NCI-H460 (cell line): ENCODE measurements around the gene TICAM1. TPM values are rescaled to one million over a fixed set of nuclear protein-coding genes. Genes with fewer than 3 reads are reported as not detected.
A peak's percentile ranks its signal among the peaks of the same experiment; 100 is the strongest.
"Not testable (repeated sequence)": the region's sequence is repeated elsewhere in the genome, so short reads cannot be mapped to it uniquely, and the experiment has no call there.

ENCODE experiments used
- DNase-seq: peaks from one replicate; pipeline ENCODE4 v3.0.0-alpha.2; 2016; ENCODE audit warnings: low read depth; ENCODE audit errors: extremely low read depth
- total RNA-seq: library from RNA; depleted of rRNA; stranded (reverse); fragments of >200 nt; shearing (Covaris generic); gene quantifications from 2 replicates; pipeline ENCODE4 v1.2.3, GENCODE V29; 2014

TICAM1 gene
- total RNA-seq, 1 experiment from 2014 or later, result 3.0 TPM

DNA sequence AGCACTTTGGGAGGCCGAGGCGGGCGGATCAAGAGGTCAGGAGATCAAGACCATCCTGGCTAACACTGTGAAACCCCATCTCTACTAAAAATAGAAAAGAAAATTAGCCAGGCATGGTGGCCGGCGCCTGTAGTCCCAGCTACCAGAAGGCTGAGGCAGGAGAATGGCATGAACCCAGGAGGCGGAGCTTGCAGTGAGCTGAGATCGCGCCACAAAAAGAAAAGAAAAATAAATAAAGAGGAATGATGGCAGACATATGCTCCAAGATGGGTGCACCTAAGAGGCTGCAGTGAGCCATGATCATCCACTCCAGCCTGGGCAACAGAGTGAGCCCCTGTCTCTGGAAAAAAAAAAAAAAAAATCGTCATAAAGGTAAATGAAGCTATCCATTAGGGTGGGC lies 14.5 kb upstream of the TICAM1 start:
- not testable (repeated sequence) for DNase-seq

GRCh38 chr19:4844348-4845179 lies 13.1 kb upstream of the TICAM1 start:
- no peak for DNase-seq

DNA sequence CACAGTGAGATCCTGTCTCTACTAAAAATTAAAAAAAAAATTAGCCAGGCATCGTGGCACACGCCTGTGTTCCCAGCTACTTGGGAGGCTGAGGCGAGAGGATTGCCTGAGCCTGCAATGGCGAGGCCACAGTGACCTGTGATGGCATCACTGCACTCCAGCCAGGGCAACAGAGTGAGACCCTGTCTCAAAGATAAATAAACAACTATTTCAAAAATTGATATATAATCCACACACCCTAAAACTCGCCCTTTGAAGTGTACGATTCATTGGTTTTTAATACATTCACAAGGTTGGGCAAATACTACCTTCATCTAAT lies 12.1 kb upstream of the TICAM1 start:
- no peak for DNase-seq

GRCh38 chr19:4839192-4839591 lies 7.7 kb upstream of the TICAM1 start:
- DNase-seq, result no peak

DNA sequence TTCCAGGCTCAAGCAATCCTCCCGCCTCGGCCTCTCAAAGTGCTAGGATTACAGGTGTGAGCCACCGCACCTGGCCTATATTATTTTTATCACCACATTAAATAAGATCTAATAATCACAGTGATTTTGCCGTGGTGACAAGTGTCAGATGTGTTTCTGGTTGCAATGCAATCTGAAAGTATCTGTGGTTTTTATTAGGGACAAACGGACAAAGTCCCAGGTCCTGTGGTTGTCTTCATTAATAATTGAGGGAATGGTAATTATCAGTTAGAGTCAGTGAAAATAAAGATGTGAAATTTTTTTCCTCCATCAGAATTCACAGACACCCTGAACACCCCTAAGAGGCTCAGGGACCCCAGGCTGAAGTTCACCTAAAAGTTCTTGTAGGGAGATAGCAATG lies 1.3 kb upstream of the TICAM1 start:
- no peak for DNase-seq

GRCh38 chr19:4831979-4832340 lies 448 bp upstream of the TICAM1 start:
- DNase-seq, result not testable (repeated sequence)

DNA sequence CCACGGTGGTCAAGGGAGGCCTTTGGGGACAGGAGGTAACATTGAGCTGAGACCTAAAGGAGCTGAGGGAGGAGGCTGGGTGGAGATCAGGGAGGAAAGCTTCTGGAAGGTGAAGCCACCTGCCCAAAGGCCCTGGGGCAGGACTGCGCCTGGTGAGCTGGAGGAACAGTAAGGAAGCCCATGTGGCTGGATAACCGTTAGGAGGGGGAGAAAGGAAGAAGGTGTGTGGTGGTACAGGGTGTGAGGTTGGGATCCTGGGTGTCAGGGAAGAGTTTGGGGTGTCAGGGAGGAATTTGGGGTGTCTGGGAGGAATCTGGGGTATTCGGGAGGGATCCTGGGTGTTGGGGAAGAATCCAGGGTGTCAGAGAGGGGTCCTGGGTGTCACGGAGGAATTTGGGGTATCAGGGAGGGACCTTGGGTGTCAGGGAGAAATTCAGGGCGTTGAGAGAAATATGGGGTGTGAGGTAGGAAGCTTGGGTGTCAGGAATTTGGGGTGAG lies 695 bp downstream of the TICAM1 start:
- DNase-seq, result no peak

DNA sequence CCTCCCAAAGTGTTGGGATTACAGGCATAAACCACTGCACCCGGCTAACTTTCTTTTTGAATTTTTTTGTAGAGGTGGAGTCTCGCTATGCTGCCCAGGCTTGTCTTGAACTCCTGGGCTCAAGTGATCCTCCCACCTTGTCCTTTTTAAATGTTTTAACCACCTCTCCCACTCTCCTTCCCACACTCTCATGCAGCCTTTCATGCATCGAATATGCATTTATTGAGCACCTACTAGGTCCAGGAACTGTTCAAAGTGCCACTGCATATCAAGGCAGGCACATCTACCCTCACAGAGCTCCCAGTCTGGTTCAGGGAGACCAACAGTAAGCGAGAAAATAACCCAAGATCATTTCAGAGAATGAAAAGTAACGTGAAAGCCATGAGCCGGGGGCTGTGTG lies 1.2 kb downstream of the TICAM1 start:
- DNase-seq, result no peak

DNA sequence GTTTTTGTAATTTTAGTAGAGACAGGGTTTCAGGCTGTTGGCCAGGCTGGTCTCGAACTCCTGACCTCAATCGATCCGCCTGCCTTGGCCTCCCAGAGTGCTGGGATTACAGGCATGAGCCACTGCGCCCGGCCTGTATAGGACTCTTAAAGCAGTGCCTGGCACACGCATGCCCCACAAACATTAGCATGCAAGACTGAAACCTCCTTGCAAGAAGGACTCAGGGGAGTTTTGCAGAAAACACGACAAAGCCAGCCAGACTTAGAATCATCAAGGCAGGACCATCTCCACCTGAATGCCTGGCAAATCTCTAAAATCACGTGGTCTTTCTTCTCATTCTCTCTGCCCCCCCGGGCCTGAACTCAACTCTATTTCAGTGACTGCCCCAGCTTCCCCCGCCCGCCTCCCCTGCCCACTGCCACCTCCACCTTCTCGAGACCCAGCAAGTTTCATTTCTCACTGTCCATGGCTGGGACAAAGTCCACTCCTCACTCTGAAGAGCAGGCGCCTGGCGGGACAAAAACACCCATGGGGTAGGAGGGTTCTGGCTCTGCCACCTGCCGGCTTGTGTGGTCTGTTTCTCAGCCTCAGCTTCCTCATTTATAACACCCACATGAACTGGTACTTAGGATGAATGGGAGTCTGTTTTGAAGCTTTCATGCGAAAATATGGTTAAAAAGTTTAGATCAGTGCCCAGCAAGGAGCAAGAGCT lies 2.4 kb downstream of the TICAM1 start:
- DNase-seq, result no peak

- DNase-seq, result no peak
These were observed 7.9 kb downstream of the TICAM1 start for GRCh38 chr19:4823577-4823976.

- DNase-seq, result not testable (repeated sequence)
These were observed 9.2 kb downstream of the TICAM1 start for GRCh38 chr19:4822354-4822753.

GRCh38 chr19:4821265-4821664 lies 10.2 kb downstream of the TICAM1 start:
- no peak for DNase-seq

DNA sequence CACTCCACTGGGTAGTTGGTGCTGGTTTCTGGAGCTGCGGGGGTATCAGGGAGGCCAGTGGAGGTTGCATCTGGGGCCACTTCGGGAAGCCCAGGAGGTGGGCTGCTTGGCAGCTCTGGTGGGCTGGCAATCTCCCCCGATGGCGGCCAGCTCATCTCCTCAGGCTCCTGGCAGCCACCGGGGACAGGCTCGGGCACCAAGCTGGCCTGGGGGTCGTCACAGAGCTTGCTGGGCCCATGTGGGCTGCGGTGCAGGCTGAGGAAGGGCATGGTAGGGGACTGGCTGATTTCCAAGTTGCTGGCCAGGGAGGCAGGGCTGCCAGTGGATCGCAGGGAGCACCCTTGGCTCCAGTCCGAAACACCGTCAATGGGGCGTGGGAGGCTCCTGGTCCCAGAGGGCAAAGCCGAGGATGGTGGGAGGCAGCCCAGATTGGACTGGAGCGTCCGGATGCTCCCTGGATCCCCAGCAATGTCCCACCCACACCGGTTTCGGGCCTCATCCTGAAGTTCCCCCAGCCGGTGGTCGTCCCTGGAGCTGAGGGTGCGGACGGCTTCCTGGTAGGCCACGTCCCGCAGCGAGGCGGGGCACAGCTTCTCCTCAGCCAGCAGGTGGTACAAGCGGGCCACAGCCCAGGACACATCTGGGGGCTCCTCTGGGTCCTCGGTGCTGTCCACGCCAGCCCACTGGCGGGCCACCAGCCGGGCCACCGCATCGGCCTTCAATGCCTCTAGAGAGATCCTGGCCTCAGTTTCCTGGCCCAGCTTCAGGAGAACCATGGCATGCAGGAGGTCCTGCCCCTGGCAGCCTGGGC lies 13.8 kb downstream of the TICAM1 start:
- DNase-seq, result no peak

- no peak for DNase-seq
These were observed 14.6 kb downstream of the TICAM1 start for GRCh38 chr19:4816950-4817278.

- no peak for DNase-seq
These were observed 15.1 kb downstream of the TICAM1 start for GRCh38 chr19:4816202-4816949.

DNA sequence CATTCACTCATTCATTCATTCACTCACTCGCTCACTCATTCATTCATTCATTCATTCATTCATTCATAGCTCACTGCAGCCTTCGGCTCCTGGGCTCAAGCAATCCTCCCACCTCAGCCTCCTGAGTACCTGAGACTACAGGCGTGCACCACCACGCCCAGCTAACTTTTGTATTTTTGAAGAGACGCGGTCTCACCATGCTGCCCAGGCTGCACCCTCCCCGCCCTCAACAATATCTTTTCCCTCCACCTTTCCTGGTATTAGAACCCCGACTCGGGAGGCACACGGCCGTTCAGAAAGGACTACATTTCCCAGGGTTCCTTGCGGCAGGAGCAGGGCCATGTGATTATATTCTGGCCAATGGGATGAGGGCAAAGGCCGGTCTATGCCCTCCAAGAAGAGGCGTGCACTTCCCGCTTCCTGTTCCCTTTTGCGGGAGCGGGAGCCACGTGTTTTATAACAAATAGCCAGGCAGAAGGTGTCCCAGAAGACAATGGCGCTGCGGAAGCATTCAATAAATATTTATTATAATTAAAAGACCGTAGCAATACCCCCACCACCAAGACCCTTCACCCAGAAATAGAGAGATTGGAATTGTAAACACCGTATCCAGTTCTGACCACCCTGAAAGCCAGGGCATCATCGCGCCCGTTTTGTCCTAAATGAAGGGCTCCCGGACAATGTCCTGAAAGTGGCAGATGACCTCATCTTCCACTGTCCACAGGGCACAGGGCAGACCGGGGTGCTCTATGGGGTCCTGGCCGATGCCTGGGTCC lies 15.9 kb downstream of the TICAM1 start:
- DNase-seq, result peak; percentile 91

- no peak for DNase-seq
These were observed 16.7 kb downstream of the TICAM1 start for GRCh38 chr19:4814625-4815425.

- DNase-seq, result peak; percentile 64
These were observed 20.0 kb downstream of the TICAM1 start for GRCh38 chr19:4811328-4812131.
